ENCODE results near the gene SEL1L3. TPM values are rescaled to one million over a fixed set of nuclear protein-coding genes. Genes with fewer than 3 reads are reported as not detected.

The SEL1L3 gene
- total and polyA plus RNA-seq, 2 donors (not counting 3 experiments of a cell fraction or from before 2014, with no cell fraction given): 53.4 to 122 TPM

GRCh38 chr4:25863831-25864418 lies 1.1 kb upstream of the SEL1L3 start:
- no peaks in the 10 kb centered on the region for H3K36me3 ChIP-seq (ENCODE audit: control insufficient read depth in 2 of 2, extremely low read depth in 1 of 2, insufficient read depth in 2 of 2, low read length in 2 of 2)
- TF ChIP-seq MAX (IDR thresholded peaks at IDR 0.05; ENCODE audit: insufficient read depth, insufficient read length) (no peak), CTCF (IDR thresholded peaks at IDR 0.05; ENCODE audit: extremely low read depth in 1 of 2, insufficient read depth in 1 of 2, low read depth in 1 of 2, low read length in 2 of 2) (no peak), MYC (IDR thresholded peaks at IDR 0.05; ENCODE audit: low read depth, low read length) (no peak), POLR2A (IDR thresholded peaks at IDR 0.05; ENCODE audit: low read depth, low read length) (no peak), JUN (IDR thresholded peaks at IDR 0.05; ENCODE audit: borderline replicate concordance, insufficient read depth, insufficient read length, low read depth) (no peak), FOS (IDR thresholded peaks at IDR 0.05; ENCODE audit: borderline replicate concordance, insufficient read depth, low read length) (no peak), GATA2 (IDR thresholded peaks at IDR 0.05; ENCODE audit: insufficient read depth, insufficient read length, low read depth, low read length) (no peak), POLR2AphosphoS5 (IDR thresholded peaks at IDR 0.05; ENCODE audit: insufficient read depth, low read depth, low read length) (no peak), EZH2 (IDR thresholded peaks at IDR 0.05; ENCODE audit: borderline replicate concordance, low read depth, low read length, severe bottlenecking) (no peak)

More at GRCh38 chr4:25863831-25864418, 1.1 kb upstream of the SEL1L3 start:
- no peaks in the 10 kb centered on the region for H3K27me3 ChIP-seq (ENCODE audit: control insufficient read depth in 2 of 2, insufficient read depth in 2 of 2, low read length in 2 of 2)
- no peaks in the 10 kb centered on the region for H3K9me1 ChIP-seq (replicated peaks; ENCODE audit: control insufficient read depth, extremely low read depth, insufficient read depth, low read length)
- BruUV-seq (replicated peaks): no TSS peak
- no peaks in the 10 kb centered on the region for H4K20me1 ChIP-seq (replicated peaks; ENCODE audit: control insufficient read depth, extremely low read depth, insufficient read depth, low read length)
- peaks cover 5% of the 10 kb centered on the region for H3K79me2 ChIP-seq (ENCODE audit: control insufficient read depth, insufficient read depth, low read length)
- no peak overlapping the region for H2AFZ ChIP-seq (ENCODE audit: low read depth, low read length)
- POLR2A ChIA-PET: no interaction called here
- dilution Hi-C loops (cut with MboI; ENCODE audit: extremely low pct_ligation_motif_present, low sequenced_read_pairs) (no loop called here), intact Hi-C loops (cut with micrococcal nuclease) (loop anchor here (2.0 to 10.0 kb wide), 5 partner anchors 49 to 998 kb away; partner anchors contain the start of genes RBPJ and STIM2)
- H3K9ac ChIP-seq (replicated peaks; ENCODE audit: extremely low read depth, insufficient read depth, low read length): no peak overlapping the region
- CTCF ChIA-PET: interaction anchor here (1.2 kb wide), 1 partner anchor 9 kb away, joined by 3 read pairs; no protein-coding TSS in a partner anchor
- no peak overlapping the region for H3K4me2 ChIP-seq (ENCODE audit: insufficient read depth, low read length)
- peaks cover 45% of the 10 kb centered on the region for H3K4me1 ChIP-seq (ENCODE audit: control insufficient read depth, extremely low read depth, insufficient read depth, low read length)
- DNase-seq (ENCODE audit: low read depth, low spot score) (no peak), FAIRE-seq (no peak)
- no peaks in the 10 kb centered on the region for H3K9me3 ChIP-seq (replicated peaks; ENCODE audit: control insufficient read depth, insufficient read depth, low read length)
- no peak overlapping the region for H3K4me3 ChIP-seq (replicated peaks in 1 of 3; ENCODE audit: insufficient read depth in 1 of 3, low read depth in 1 of 3, low read length in 3 of 3)
- H3K27ac ChIP-seq (ENCODE audit: insufficient read depth, low read depth, low read length): no peak overlapping the region

All from endothelial cell of umbilical vein (primary cell).